Medulla oblongata (tissue), 1 donor: ENCODE measurements around the gene NTHL1.

Source experiments
- DNase-seq: peaks from one replicate; pipeline ENCODE4 v3.0.0-alpha.2; 2015; ENCODE audit errors: extremely low spot score

NTHL1 gene

DNA sequence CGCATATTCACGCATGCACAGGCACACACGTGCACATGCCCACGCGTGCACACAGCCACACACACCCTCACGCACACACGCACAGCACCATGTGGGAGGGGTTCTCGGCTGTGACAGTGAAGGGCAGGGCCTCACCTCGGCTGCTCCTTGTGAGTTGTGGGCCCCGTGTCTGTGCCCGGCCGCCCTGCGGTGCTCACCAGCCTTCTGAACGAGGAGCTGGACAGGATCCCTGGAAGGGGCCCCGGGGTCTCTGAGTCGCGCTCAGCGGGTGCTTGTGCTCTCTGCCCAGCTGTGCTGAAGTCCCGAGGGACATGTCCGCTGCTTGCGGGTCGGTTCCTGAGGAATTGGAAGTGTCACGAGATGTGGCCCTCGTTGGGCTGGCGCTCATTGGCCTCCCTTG lies 16.2 kb upstream of the NTHL1 start:
- no peak for DNase-seq

DNA sequence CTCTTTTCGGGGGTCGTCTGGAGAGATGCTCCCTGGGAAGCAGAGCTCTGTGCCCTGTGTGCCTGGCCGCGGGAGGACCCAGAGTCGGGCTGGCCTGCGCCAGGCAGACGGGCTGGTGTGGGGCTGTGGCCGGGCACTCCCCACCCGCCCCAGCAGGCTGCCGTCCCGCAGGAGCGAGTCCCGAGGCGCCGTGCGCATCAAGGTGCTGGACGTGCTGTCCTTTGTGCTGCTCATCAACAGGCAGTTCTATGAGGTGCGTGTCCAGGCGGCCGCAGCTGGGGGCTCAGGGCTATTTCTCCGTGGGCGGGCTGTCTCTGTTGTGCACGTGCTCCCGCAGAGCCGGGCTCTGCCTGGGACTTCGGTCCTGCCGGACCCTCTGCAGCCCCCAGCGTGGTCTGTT lies 15.2 kb upstream of the NTHL1 start:
- DNase-seq: no peak

DNA sequence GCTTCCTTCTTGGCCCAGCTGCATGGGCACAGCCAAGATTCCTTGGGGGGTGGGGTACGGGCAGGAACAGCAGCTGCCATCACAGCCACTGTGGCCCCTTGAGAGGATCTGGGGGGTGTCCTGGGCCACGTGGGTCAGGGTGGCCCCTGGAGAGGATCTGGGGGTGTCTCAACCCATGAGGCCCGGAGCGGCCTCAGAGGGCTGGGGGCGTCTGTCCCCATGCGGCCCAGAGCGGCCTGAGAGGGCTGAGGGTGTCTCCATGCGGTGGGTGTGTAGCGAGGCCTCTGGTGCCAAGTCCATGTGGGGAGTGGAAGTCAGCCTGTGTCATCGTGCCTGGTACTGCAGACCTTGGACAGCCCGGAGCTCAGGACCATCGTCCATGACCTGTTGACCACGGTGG lies 13.9 kb upstream of the NTHL1 start:
- DNase-seq: no peak

- DNase-seq: no peak
Measured at GRCh38 chr16:2061023-2061422, 13.4 kb upstream of the NTHL1 start.

DNA sequence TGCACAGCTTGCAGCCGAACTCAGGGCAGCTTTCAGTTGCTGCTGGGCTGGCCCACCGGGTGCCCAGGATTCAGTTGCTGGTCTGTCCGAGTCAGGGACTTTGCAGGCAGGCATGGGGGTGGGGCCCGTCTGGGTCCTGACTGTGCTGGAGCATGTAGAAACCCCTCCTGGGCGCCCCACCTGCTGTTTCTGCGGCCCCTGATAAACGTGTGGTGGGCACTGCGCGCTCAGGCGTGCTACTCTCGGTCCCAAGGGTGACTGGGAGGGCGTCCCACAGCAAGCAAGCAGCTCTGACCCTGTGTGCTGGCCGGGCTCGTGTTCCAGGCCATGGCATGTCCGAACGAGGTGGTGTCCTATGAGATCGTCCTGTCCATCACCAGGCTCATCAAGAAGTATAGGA lies 12.7 kb upstream of the NTHL1 start:
- DNase-seq: no peak

GRCh38 chr16:2058872-2059271 lies 11.2 kb upstream of the NTHL1 start:
- no peak for DNase-seq

DNA sequence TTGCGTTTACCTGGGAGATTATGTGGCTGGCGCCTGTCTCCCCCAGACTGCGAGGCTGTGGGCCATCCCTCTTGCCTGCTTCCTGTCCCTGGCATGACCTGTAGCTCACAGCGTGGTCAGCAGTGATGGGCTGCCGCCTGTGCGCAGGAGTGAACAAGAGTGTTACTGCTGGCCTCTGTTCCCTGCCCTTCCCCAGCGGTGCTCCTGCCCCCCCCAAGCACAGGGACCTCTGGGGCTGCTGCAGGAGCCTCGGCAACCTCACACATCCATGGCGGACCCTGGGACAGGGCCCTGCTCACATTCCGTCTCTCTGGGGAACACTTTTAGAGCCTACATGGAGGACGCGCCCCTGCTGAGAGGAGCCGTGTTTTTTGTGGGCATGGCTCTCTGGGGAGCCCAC lies 10.8 kb upstream of the NTHL1 start:
- no peak for DNase-seq

- DNase-seq: no peak
Measured at GRCh38 chr16:2057438-2057837, 9.8 kb upstream of the NTHL1 start.

- peak; percentile 73 for DNase-seq
Measured at GRCh38 chr16:2056681-2057407, 9.2 kb upstream of the NTHL1 start.

DNA sequence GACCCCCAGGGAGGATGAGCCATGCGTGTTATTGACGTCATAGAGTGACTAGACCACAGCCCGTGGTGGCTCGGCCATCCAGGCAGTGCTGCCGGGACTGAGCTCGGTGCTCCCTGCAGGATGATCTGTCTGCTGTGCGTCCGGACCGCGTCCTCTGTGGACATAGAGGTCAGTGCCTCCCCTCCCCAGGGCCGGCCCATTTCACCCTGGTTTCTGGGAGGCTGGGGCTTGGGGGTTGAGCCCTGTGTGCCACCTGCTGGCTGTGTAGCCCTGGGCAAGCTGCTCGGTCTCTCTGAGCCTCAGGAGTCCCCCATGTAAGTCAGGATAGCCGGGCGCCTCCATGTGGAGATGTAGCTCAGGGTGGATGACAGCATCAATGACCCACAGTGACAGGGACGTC lies 8.4 kb upstream of the NTHL1 start:
- DNase-seq: peak; percentile 17

GRCh38 chr16:2054543-2055245 lies 7.1 kb upstream of the NTHL1 start:
- DNase-seq: no peak

DNA sequence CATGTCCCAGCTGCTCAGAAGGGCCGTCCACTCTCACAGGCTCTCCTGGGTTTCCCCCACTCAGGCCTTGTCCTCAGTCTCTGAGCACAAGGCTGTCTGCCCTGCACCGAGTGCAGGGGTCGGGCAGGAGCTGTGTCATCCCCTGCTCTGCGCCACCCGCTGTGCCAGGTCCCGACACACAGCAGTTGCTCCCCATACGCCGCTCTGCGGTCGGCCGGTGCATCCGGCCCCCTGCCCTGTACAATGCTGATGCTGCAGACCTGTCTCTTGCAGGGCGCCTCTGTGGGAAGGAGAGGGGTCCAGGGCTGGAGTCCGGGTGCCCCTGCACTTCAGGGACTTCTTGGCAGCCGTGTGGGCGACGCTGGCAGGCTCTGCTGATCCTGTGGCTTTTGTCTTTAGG lies 6.3 kb upstream of the NTHL1 start:
- DNase-seq: no peak

DNA sequence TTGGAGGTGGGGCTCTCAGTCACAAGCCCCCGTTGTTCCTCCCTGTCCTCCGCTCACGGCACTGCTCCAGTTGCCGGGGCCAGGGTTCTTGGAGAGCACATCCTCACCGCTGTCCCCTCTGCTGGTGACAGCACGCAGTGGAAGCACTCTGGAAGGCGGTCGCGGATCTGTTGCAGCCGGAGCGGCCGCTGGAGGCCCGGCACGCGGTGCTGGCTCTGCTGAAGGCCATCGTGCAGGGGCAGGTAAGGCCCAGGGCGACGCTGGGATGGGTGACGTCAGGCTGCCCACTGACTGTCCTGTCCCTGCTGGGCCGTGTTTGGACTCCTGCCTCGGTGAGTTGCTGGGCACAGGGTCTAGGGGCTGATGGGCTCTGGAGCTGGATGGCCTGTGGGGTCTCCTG lies 5.6 kb upstream of the NTHL1 start:
- no peak for DNase-seq

- DNase-seq: no peak
Measured at GRCh38 chr16:2048116-2048543, 496 bp upstream of the NTHL1 start.

DNA sequence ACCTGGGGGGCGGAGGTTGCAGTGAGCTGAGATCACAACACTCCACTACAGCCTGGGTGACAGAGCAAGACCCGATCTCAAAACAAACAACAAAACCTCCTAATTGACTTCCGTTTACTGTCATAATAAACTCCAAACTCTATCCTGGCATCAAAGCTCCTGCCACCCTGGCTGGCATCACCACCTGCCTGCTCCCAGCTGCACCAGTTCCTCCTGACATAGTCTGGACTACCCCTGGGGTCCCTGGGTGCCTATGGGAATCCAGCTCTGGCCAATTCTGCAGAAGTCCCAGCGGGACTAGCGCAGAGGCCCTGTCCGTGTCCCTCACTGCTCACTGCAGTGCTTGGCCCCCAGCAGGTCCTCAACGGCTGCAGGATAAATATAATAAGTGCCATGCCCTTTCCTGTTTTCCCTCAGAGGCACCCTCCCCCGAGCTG lies 723 bp downstream of the NTHL1 start:
- no peak for DNase-seq

DNA sequence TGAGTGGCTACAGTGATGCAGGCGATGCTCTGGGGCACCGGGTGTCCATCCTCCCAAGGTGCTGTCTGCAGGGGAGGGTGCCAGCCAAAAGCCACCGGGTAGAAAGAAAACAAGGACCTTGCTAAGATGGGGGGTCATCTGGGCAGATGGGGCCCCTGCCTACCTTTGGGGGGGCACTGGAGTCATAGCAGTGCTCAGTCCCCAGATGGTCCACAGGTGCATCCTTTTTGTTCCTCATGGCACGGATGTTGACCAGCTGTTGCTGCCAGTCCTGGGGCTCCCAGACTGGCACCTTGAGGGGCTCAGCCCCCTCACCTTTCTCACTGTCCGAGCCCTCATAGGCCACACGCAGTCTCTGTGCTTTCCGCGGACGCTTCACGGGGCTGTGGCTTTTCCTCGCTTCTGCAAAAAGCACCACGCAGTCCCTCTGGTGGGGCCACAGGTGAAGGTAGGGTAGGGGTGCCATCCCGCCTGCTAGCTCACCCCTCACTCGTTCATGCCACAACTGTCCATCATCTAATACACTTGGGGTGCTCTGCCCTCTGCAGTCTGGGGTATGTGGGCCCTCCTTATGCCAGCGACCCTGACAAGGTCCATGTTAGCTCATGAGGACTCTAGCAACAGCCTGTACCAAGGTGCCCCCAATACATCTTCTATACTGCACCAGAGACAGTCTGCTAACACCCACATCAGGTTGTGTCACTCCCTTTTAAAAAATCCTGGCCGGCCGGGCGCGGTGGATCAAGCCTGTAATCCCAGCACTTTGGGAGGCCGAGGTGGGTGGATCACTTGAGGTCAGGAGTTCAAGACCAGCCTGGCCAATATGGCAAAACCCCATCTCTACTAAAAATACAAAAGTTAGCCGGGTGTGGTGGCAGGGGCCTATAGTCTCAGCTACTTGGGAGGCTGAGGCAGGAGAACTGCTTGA lies 1.4 kb downstream of the NTHL1 start:
- no peak for DNase-seq

- no peak for DNase-seq
Measured at GRCh38 chr16:2044541-2044940, 3.1 kb downstream of the NTHL1 start.

- no peak for DNase-seq
Measured at GRCh38 chr16:2043667-2044451, 3.8 kb downstream of the NTHL1 start.

GRCh38 chr16:2042986-2043666 lies 4.5 kb downstream of the NTHL1 start:
- no peak for DNase-seq

- no peak for DNase-seq
Measured at GRCh38 chr16:2042171-2042985, 5.3 kb downstream of the NTHL1 start.
